H9 (cell line): ENCODE results near the gene TMEM176A. TPM values are rescaled to one million over a fixed set of nuclear protein-coding genes. Genes with fewer than 3 reads are reported as not detected.

Experiments
- DNase-seq: peaks from one replicate; pipeline ENCODE4 v3.0.0-alpha.2; 2017
- H2AFZ ChIP-seq: one replicate; pipeline ENCODE4 v1.6.1; 2013; ENCODE audit warnings: mild to moderate bottlenecking, low read length, control low read depth, moderate library complexity
- H2AK5ac ChIP-seq: 2 replicates; pipeline ENCODE4 v1.6.1; 2013; ENCODE audit warnings: low read length, control low read depth, mixed read lengths; ENCODE audit not compliant: insufficient read length
- H2BK120ac ChIP-seq: one replicate; pipeline ENCODE4 v1.6.1; 2013; ENCODE audit warnings: low read depth, mild to moderate bottlenecking, low read length, control low read depth, inconsistent platforms; ENCODE audit not compliant: poor library complexity, severe bottlenecking
- H2BK12ac ChIP-seq: 2 replicates; pipeline ENCODE4 v1.6.1; 2013; ENCODE audit warnings: low read length, control low read depth, mixed read lengths, low read depth; ENCODE audit not compliant: insufficient read length
- H2BK15ac ChIP-seq: 2 replicates; pipeline ENCODE4 v1.6.1; 2013; ENCODE audit warnings: low read depth, low read length, control low read depth
- H2BK20ac ChIP-seq: one replicate; pipeline ENCODE4 v1.6.1; 2013; ENCODE audit warnings: low read depth, mild to moderate bottlenecking, low read length, control low read depth, inconsistent platforms; ENCODE audit not compliant: poor library complexity, severe bottlenecking
- H2BK5ac ChIP-seq: 2 replicates; pipeline ENCODE4 v1.6.1; 2013; ENCODE audit warnings: low read length, control low read depth, mixed read lengths; ENCODE audit not compliant: insufficient read length
- H3K14ac ChIP-seq: 2 replicates; pipeline ENCODE4 v1.6.1; 2013; ENCODE audit warnings: low read length, control low read depth; ENCODE audit not compliant: insufficient read depth
- H3K18ac ChIP-seq: 2 replicates; pipeline ENCODE4 v1.6.1; 2013; ENCODE audit warnings: low read depth, mild to moderate bottlenecking, mixed read lengths, low read length, control low read depth; ENCODE audit not compliant: insufficient read length
- H3K23ac ChIP-seq: 2 replicates; pipeline ENCODE4 v1.6.1; 2013; ENCODE audit warnings: low read length, control low read depth, mixed read lengths, low read depth; ENCODE audit not compliant: insufficient read length
- H3K23me2 ChIP-seq: 2 replicates; pipeline ENCODE4 v1.6.1; 2013; ENCODE audit warnings: low read depth, mild to moderate bottlenecking, mixed read lengths, low read length, control low read depth; ENCODE audit not compliant: insufficient read length, poor library complexity, severe bottlenecking
- H3K27ac ChIP-seq: 2 replicates; pipeline ENCODE4 v1.5.1; 2013; ENCODE audit warnings: low read length, control low read depth, mixed read lengths, low read depth; ENCODE audit not compliant: insufficient read length
- H3K27me3 ChIP-seq: 2 replicates; pipeline ENCODE4 v1.6.1; 2013; ENCODE audit warnings: low read length, control low read depth, inconsistent platforms; ENCODE audit not compliant: insufficient read depth
- H3K4ac ChIP-seq: 2 replicates; pipeline ENCODE4 v1.6.1; 2013; ENCODE audit warnings: low read depth, mild to moderate bottlenecking, control low read depth, inconsistent platforms, low read length, moderate library complexity
- H3K4me1 ChIP-seq: 2 replicates; pipeline ENCODE4 v1.6.1; 2013; ENCODE audit warnings: low read length, control low read depth, inconsistent platforms; ENCODE audit not compliant: insufficient read depth
- H3K4me2 ChIP-seq: 2 replicates; pipeline ENCODE4 v1.6.1; 2013; ENCODE audit warnings: low read length, control low read depth, mixed read lengths; ENCODE audit not compliant: insufficient read length, insufficient read depth
- H3K56ac ChIP-seq: 2 replicates; pipeline ENCODE4 v1.6.1; 2013; ENCODE audit warnings: low read depth, mild to moderate bottlenecking, mixed read lengths, low read length, control low read depth; ENCODE audit not compliant: insufficient read length
- H3K79me1 ChIP-seq: 2 replicates; pipeline ENCODE4 v1.6.1; 2013; ENCODE audit warnings: low read depth, mild to moderate bottlenecking, moderate library complexity, low read length, control low read depth, inconsistent platforms; ENCODE audit not compliant: insufficient read depth, poor library complexity, severe bottlenecking
- H3K79me2 ChIP-seq: 2 replicates; pipeline ENCODE4 v1.6.1; 2013; ENCODE audit warnings: low read length, control low read depth, inconsistent platforms; ENCODE audit not compliant: insufficient read depth
- H3K9ac ChIP-seq: 2 replicates; pipeline ENCODE4 v1.6.1; 2013; ENCODE audit warnings: low read length, control low read depth, mixed read lengths; ENCODE audit not compliant: insufficient read length; ENCODE audit errors: extremely low read depth
- H3K9me3 ChIP-seq: one replicate; pipeline ENCODE4 v1.6.1; 2013; ENCODE audit warnings: low read depth, low read length, inconsistent platforms; ENCODE audit not compliant: control insufficient read depth
- H3T11ph ChIP-seq: one replicate; pipeline ENCODE4 v1.6.1; 2013; ENCODE audit warnings: mild to moderate bottlenecking, low read length, control low read depth, inconsistent platforms
- H4K20me1 ChIP-seq: one replicate; pipeline ENCODE4 v1.6.1; 2013; ENCODE audit not compliant: control insufficient read depth, insufficient read length, insufficient read depth
- H4K5ac ChIP-seq: 2 replicates; pipeline ENCODE4 v1.6.1; 2013; ENCODE audit warnings: low read depth, mild to moderate bottlenecking, mixed read lengths, low read length, control low read depth; ENCODE audit not compliant: insufficient read length
- H4K8ac ChIP-seq: replicated peaks from 2 replicates; pipeline ENCODE4 v1.6.1; 2013; ENCODE audit warnings: low read length, control low read depth, mixed read lengths, low read depth; ENCODE audit not compliant: insufficient read length
- H4K91ac ChIP-seq: 2 replicates; pipeline ENCODE4 v1.6.1; 2013; ENCODE audit warnings: low read depth, mild to moderate bottlenecking, moderate library complexity, mixed read lengths, low read length, control low read depth; ENCODE audit not compliant: insufficient read length
- H3K27ac Mint-ChIP-seq, 3 experiments: 2 replicates in 2 of 3; 3 replicates in 1 of 3; pipeline ENCODE4 v1.8.0; 2020 to 2021; ENCODE audit warnings: mixed read lengths in 3 of 3, mild to moderate bottlenecking in 1 of 3, moderate library complexity in 1 of 3
- H3K27me3 Mint-ChIP-seq: 2 replicates; pipeline ENCODE4 v1.8.0; 2021; ENCODE audit warnings: low read depth, mild to moderate bottlenecking, moderate library complexity, mixed read lengths
- H3K36me3 Mint-ChIP-seq, 3 experiments: 2 replicates in 2 of 3; 3 replicates in 1 of 3; pipeline ENCODE4 v1.8.0; 2020 to 2021; ENCODE audit warnings: low read depth in 3 of 3, mixed read lengths in 3 of 3; ENCODE audit not compliant: insufficient read depth in 1 of 3
- H3K4me1 Mint-ChIP-seq, 2 experiments: 2 replicates each; pipeline ENCODE4 v1.8.0; 2020; ENCODE audit warnings: mixed read lengths in 2 of 2
- H3K4me3 Mint-ChIP-seq, 2 experiments: 2 replicates in 1 of 2; 3 replicates in 1 of 2; pipeline ENCODE4 v1.8.0; 2020 to 2021; ENCODE audit warnings: mild to moderate bottlenecking in 2 of 2, mixed read lengths in 2 of 2, moderate library complexity in 1 of 2
- H3K9me3 Mint-ChIP-seq, 2 experiments: 2 replicates in 1 of 2; 3 replicates in 1 of 2; pipeline ENCODE4 v1.8.0; 2020; ENCODE audit warnings: mild to moderate bottlenecking in 2 of 2, mixed read lengths in 2 of 2, moderate library complexity in 1 of 2
- CTCF ChIP-seq: fragments of 200-600 bp; sonication (generic); conservative IDR thresholded peaks from 3 replicates; pipeline ENCODE4 v1.8.0; 2021; ENCODE audit warnings: antibody characterized with exemption, mild to moderate bottlenecking
- WGBS: extraction: QIAGEN DNeasy Blood & Tissue Kit; methylation state at CpG from one replicate; pipeline ENCODE4 v1.1.7; 2013; ENCODE audit warnings: missing lambda C conversion rate, low lambda C conversion rate, mixed read lengths; ENCODE audit not compliant: insufficient read length; ENCODE audit errors: extremely low coverage; 5-methylcytosine and 5-hydroxymethylcytosine counted together
- total RNA-seq: library from RNA; stranded (reverse); gene quantifications from 2 replicates; pipeline ENCODE4 v1.2.1, GENCODE V29; 2021

TMEM176A gene
- total RNA-seq, 1 experiment from 2014 or later, result not detected

- TF ChIP-seq CTCF, result peak; percentile 29; the same call in 2 of the 3 replicates
- no peaks in the 10 kb centered on the region for H3K79me1 ChIP-seq
- no peak overlapping the region for H3K23ac ChIP-seq
- no peak overlapping the region for H2AFZ ChIP-seq
- Mint-ChIP-seq H3K4me3 (no peak overlapping the region; a peak in 1 of 5 replicates), H3K4me1 (no peaks in the 10 kb centered on the region), H3K9me3 (no peaks in the 10 kb centered on the region), H3K27ac (peak overlapping the region in 1 of 3 experiments; percentile 44; a peak in 1 of 7 replicates), H3K36me3 (no peaks in the 10 kb centered on the region), H3K27me3 (peaks cover 52% of the 10 kb centered on the region)
- H2AK5ac ChIP-seq, result no peak overlapping the region
- no peak overlapping the region for H2BK12ac ChIP-seq
- no peak for DNase-seq
- H3K4me1 ChIP-seq, result no peaks in the 10 kb centered on the region
- no peak overlapping the region for H4K91ac ChIP-seq
- no peak overlapping the region for H2BK20ac ChIP-seq
- H4K5ac ChIP-seq, result no peak overlapping the region
- no peaks in the 10 kb centered on the region for H3K9me3 ChIP-seq
- H2BK15ac ChIP-seq, result no peak overlapping the region
- no peak overlapping the region for H4K8ac ChIP-seq
- H3T11ph ChIP-seq, result no peak overlapping the region
- H3K4ac ChIP-seq, result no peak overlapping the region
- H3K27me3 ChIP-seq, result no peaks in the 10 kb centered on the region
- WGBS, result no CpG with 5 or more reads among the region's 10 CpGs
- H3K14ac ChIP-seq, result no peak overlapping the region
- H3K9ac ChIP-seq, result no peak overlapping the region
- H2BK120ac ChIP-seq, result no peak overlapping the region
- H2BK5ac ChIP-seq, result no peak overlapping the region
- H3K4me2 ChIP-seq, result no peak overlapping the region
- no peaks in the 10 kb centered on the region for H3K23me2 ChIP-seq
- H3K56ac ChIP-seq, result no peak overlapping the region
- H3K27ac ChIP-seq, result no peak overlapping the region
- no peaks in the 10 kb centered on the region for H3K79me2 ChIP-seq
- H4K20me1 ChIP-seq, result no peaks in the 10 kb centered on the region
- no peak overlapping the region for H3K18ac ChIP-seq
Observed at GRCh38 chr7:150787321-150788281, 13.0 kb upstream of the TMEM176A start.
